OCI-LY7 (cell line): ENCODE results near the gene ADAMTS2. TPM values are rescaled to one million over a fixed set of nuclear protein-coding genes. Genes with fewer than 3 reads are reported as not detected.

ENCODE experiments used
- BruUV-seq: library from RNA; stranded (reverse); fragments of 400-500 nt; replicated peaks from 2 replicates; lab custom pipeline; 2021; lab: Mats Ljungman, UMichigan
- CTCF ChIA-PET: fragments of 300-600 bp; sonication (Branson Sonifier 250); formaldehyde crosslinking; loops from one replicate; lab custom pipeline; 2022; ENCODE audit warnings: antibody characterized with exemption; ENCODE audit not compliant: unreplicated experiment; lab: Charles Lee
- POLR2A ChIA-PET: fragments of 300-600 bp; sonication (Branson Sonifier 250); formaldehyde crosslinking; loops from one replicate; lab custom pipeline; 2022; ENCODE audit warnings: antibody characterized with exemption; lab: Charles Lee
- DNase-seq: peaks from one replicate; pipeline ENCODE4 v3.0.0-alpha.2; 2015; ENCODE audit warnings: low spot score
- H2AFZ ChIP-seq: fragments of 200-600 bp; sonication (generic), shearing (Covaris generic); 2 replicates; pipeline ENCODE4 v1.6.1; 2014; ENCODE audit warnings: mild to moderate bottlenecking, antibody characterized with exemption, low read length, moderate library complexity
- H3K27ac ChIP-seq: fragments of 200-600 bp; sonication (generic); 2 replicates; pipeline ENCODE4 v1.5.1; 2014; ENCODE audit warnings: mixed run types, low read depth, mild to moderate bottlenecking, moderate library complexity, low read length, inconsistent platforms; ENCODE audit not compliant: poor library complexity, severe bottlenecking
- H3K36me3 ChIP-seq: fragments of 200-600 bp; sonication (generic); 2 replicates; pipeline ENCODE4 v1.6.1; 2014; ENCODE audit warnings: mild to moderate bottlenecking, antibody characterized with exemption, low read length, moderate library complexity, mixed read lengths; ENCODE audit not compliant: insufficient read depth
- H3K4me1 ChIP-seq: fragments of 200-600 bp; sonication (generic); 2 replicates; pipeline ENCODE4 v1.5.1; 2014; ENCODE audit warnings: mild to moderate bottlenecking, low read length; ENCODE audit not compliant: insufficient read depth, poor library complexity, severe bottlenecking
- H3K4me2 ChIP-seq: fragments of 200-600 bp; sonication (generic); 2 replicates; pipeline ENCODE4 v1.6.1; 2014; ENCODE audit warnings: mild to moderate bottlenecking, low read length
- H3K4me3 ChIP-seq: fragments of 200-600 bp; sonication (generic); 2 replicates; pipeline ENCODE4 v1.5.1; 2014; ENCODE audit warnings: mild to moderate bottlenecking, low read depth, low read length; ENCODE audit not compliant: poor library complexity, severe bottlenecking
- H3K79me2 ChIP-seq: fragments of 200-600 bp; sonication (generic); 2 replicates; pipeline ENCODE4 v1.6.1; 2016; ENCODE audit warnings: low read depth, mild to moderate bottlenecking, low read length, moderate library complexity, mixed read lengths; ENCODE audit not compliant: insufficient read depth
- H3K9me2 ChIP-seq: fragments of 200-600 bp; sonication (generic); 2 replicates; pipeline ENCODE4 v1.6.1; 2016; ENCODE audit warnings: mild to moderate bottlenecking, low read length, mixed read lengths; ENCODE audit not compliant: insufficient read depth
- H3K9me3 ChIP-seq: fragments of 200-600 bp; sonication (generic); 2 replicates; pipeline ENCODE4 v1.6.1; 2014; ENCODE audit warnings: mild to moderate bottlenecking, mixed run types, low read length, mixed read lengths
- H4K20me1 ChIP-seq: fragments of 200-600 bp; sonication (generic); 2 replicates; pipeline ENCODE4 v1.6.1; 2014; ENCODE audit warnings: mild to moderate bottlenecking, antibody characterized with exemption, low read length, moderate library complexity, mixed read lengths; ENCODE audit not compliant: insufficient read depth
- CTCF ChIP-seq: fragments of 200-600 bp; sonication (generic); conservative IDR thresholded peaks from 2 replicates; pipeline ENCODE4 v1.5.1; 2014; ENCODE audit warnings: mild to moderate bottlenecking, antibody characterized with exemption, low read length, moderate library complexity, mixed read lengths
- EZH2phosphoT487 ChIP-seq: fragments of 200-600 bp; sonication (generic); IDR thresholded peaks from 2 replicates; pipeline ENCODE4 v1.6.1; 2018; ENCODE audit warnings: low read depth, borderline replicate concordance, mild to moderate bottlenecking, mixed run types, antibody characterized with exemption, low read length, moderate library complexity, mixed read lengths
- intact Hi-C: fragments of 100-400 bp; cut with micrococcal nuclease; formaldehyde crosslinking; loops from one replicate; pipeline ENCODE4 v1.10.0; 2022; ENCODE audit not compliant: unreplicated experiment
- total RNA-seq, 2 experiments: library from RNA; depleted of rRNA in 1 of 2; stranded (reverse); fragments of >200 nt in 1 of 2; shearing (Covaris generic) in 1 of 2; gene quantifications; 2 replicates each; pipeline ENCODE4 v1.2.3, GENCODE V29; 2014 to 2022

The ADAMTS2 gene
- total RNA-seq, 2 experiments from 2014 or later = not detected

- TF ChIP-seq CTCF = no peak
- TF ChIP-seq EZH2phosphoT487 = no peak
- DNase-seq = no peak
- intact Hi-C loops = no loop called here
- no TSS peak for BruUV-seq
- no peak overlapping the region for H2AFZ ChIP-seq
- ChIA-PET CTCF (no interaction called here), POLR2A (no interaction called here)
- no peaks in the 10 kb centered on the region for H3K4me1 ChIP-seq
- H3K9me2 ChIP-seq = no peaks in the 10 kb centered on the region
- no peaks in the 10 kb centered on the region for H3K36me3 ChIP-seq
- no peak overlapping the region for H3K4me3 ChIP-seq
- H3K79me2 ChIP-seq = no peaks in the 10 kb centered on the region
- H4K20me1 ChIP-seq = no peaks in the 10 kb centered on the region
- no peak overlapping the region for H3K27ac ChIP-seq
- H3K9me3 ChIP-seq = no peaks in the 10 kb centered on the region
- H3K4me2 ChIP-seq = no peak overlapping the region
Observed at GRCh38 chr5:179190851-179191505, 154.3 kb downstream of the ADAMTS2 start.

GRCh38 chr5:179188636-179189035, 156.6 kb downstream of the ADAMTS2 start:
- Histone ChIP-seq H3K36me3 (no peaks in the 10 kb centered on the region), H3K4me1 (no peaks in the 10 kb centered on the region), H2AFZ (no peak overlapping the region), H3K4me3 (no peak overlapping the region), H3K9me2 (no peaks in the 10 kb centered on the region), H3K79me2 (no peaks in the 10 kb centered on the region), H3K9me3 (no peaks in the 10 kb centered on the region), H3K27ac (no peak overlapping the region), H3K4me2 (no peak overlapping the region), H4K20me1 (no peaks in the 10 kb centered on the region)
- ChIA-PET CTCF (no interaction called here), POLR2A (no interaction called here)
- BruUV-seq = no TSS peak
- intact Hi-C loops = no loop called here
- DNase-seq = no peak
- no peak for TF ChIP-seq EZH2phosphoT487
- no peak for TF ChIP-seq CTCF

- Histone ChIP-seq H3K9me3 (no peaks in the 10 kb centered on the region), H3K4me1 (no peaks in the 10 kb centered on the region), H3K36me3 (no peaks in the 10 kb centered on the region), H3K27ac (no peak overlapping the region), H3K4me2 (no peak overlapping the region), H3K9me2 (no peaks in the 10 kb centered on the region), H3K79me2 (no peaks in the 10 kb centered on the region), H4K20me1 (no peaks in the 10 kb centered on the region), H2AFZ (no peak overlapping the region), H3K4me3 (no peak overlapping the region)
- BruUV-seq = no TSS peak
- CTCF ChIA-PET = no interaction called here
- no peak for DNase-seq
- TF ChIP-seq EZH2phosphoT487 (no peak), CTCF (no peak)
- intact Hi-C loops = no loop called here
- POLR2A ChIA-PET = no interaction called here
Observed at GRCh38 chr5:179187681-179188575, 157.3 kb downstream of the ADAMTS2 start.
